ENCODE data around the gene PLEKHA5. TPM values are rescaled to one million over a fixed set of nuclear protein-coding genes. Genes with fewer than 3 reads are reported as not detected.

Gene PLEKHA5
- total RNA-seq, 1 donor from 2014 or later: 68.6 TPM

DNA sequence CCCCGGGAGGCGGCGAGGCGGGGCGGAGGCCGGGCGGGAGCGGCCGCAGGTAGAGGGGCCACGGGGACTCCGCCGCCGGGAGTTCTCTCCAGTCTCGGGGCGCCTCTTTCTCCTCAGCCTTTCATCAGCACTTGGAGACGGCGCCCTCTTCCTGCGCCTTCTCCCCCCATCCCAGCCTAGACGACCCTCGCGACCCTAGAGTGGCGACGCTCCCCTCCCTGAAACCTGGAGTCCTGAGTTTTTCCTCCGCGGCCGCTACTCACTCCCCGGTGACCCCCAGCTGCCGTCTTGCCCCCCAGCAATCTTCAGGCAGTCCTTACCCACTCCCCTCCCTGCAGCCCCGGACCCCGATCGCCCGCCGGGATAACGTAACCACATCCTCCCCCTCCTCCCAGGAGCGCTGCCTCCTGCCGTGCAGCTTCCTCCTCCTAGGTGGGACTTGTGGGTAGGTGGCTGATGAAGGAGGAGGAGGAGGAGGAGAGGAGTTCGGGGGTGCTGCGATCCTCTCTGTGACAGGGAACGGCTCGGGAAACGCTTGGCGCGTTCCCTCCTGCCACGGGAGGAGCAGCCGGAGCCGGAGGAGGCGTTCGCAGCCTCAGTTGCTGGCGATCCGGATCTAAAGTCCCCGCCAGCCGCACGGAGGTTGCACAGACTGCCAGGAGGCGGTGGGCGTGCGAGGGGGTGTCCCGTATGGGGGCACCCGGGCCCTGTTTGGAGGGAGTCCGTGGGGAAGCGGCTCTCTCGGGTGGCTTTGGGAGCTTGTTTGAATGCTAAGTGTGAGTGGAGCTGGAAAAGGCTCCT is 891 bp downstream of the PLEKHA5 start:
- no peaks in the 10 kb centered on the region for H3K27me3 Mint-ChIP-seq
- H3K4me1 Mint-ChIP-seq (ENCODE audit: unreplicated experiment): peaks cover 8% of the 10 kb centered on the region
- H3K36me3 Mint-ChIP-seq: peaks cover 34% of the 10 kb centered on the region
- peak overlapping the region; percentile 96 for H3K4me3 Mint-ChIP-seq
- TF ChIP-seq CTCF (conservative IDR thresholded peaks at IDR 0.05): no peak
- H3K9me3 Mint-ChIP-seq: peaks cover 7% of the 10 kb centered on the region
- peak; percentile 70 for DNase-seq (ENCODE audit: extremely low spot score, unreplicated experiment)
- peak overlapping the region; percentile 96 for H3K27ac Mint-ChIP-seq

- Mint-ChIP-seq H3K9me3 (peaks cover 5% of the 10 kb centered on the region), H3K36me3 (peaks cover 36% of the 10 kb centered on the region), H3K27me3 (no peaks in the 10 kb centered on the region), H3K4me3 (peak overlapping the region; percentile 96), H3K4me1 (ENCODE audit: unreplicated experiment) (peaks cover 8% of the 10 kb centered on the region), H3K27ac (peak overlapping the region; percentile 96)
- TF ChIP-seq CTCF (conservative IDR thresholded peaks at IDR 0.05): no peak
- DNase-seq (ENCODE audit: extremely low spot score, unreplicated experiment): no peak
Observed at GRCh38 chr12:19131025-19131444, 1.5 kb downstream of the PLEKHA5 start.

DNA sequence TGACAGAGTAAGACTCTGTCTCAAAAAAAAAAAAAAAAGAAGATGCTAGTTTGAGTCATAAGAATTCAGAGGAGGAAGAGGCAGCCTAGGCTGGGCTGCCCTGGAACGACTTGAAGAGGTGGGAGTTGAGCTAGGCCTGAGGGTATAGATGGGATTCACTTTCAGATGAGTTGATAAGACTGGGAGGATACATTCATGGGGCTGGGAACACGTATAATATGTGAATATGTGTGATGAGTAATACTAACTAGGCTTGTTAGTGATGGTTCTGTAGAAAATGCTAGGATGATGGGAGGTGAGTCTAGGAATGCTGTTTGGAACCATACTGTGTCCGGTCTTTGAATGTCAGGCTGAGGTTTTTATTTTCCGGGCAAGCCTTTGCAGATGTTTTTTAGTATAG is 9.0 kb downstream of the PLEKHA5 start:
- Mint-ChIP-seq H3K4me1 (ENCODE audit: unreplicated experiment) (peaks cover 13% of the 10 kb centered on the region), H3K4me3 (peak overlapping the region; percentile 2), H3K27me3 (no peaks in the 10 kb centered on the region), H3K36me3 (peaks cover 59% of the 10 kb centered on the region), H3K27ac (peak overlapping the region; percentile 5), H3K9me3 (no peaks in the 10 kb centered on the region)
- TF ChIP-seq CTCF (conservative IDR thresholded peaks at IDR 0.05): no peak
- no peak for DNase-seq (ENCODE audit: extremely low spot score, unreplicated experiment)

DNA sequence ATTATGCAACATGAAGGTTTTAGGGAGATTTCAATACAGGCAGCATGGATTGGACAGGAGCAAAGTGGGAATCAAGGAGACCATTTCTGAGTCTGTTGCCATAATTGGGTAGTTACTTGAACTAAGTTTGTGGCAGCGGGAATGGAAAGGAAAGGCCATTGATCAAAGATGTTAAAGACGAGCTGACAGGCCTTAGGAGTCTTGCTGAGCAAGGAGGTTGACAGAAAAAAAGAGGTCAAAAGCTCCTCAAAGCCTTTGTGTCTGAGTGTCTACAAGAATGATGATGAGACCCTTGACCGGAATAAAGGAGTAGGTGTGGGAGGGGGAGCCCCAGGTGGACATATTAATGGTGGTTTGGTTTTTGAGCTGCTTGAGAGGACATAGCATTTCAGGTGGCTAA is 9.4 kb downstream of the PLEKHA5 start:
- H3K9me3 Mint-ChIP-seq: no peaks in the 10 kb centered on the region
- DNase-seq (ENCODE audit: extremely low spot score, unreplicated experiment): no peak
- H3K27ac Mint-ChIP-seq: peak overlapping the region; percentile 5
- no peaks in the 10 kb centered on the region for H3K27me3 Mint-ChIP-seq
- no peak for TF ChIP-seq CTCF (conservative IDR thresholded peaks at IDR 0.05)
- peak overlapping the region; percentile 2 for H3K4me3 Mint-ChIP-seq
- H3K4me1 Mint-ChIP-seq (ENCODE audit: unreplicated experiment): peaks cover 10% of the 10 kb centered on the region
- H3K36me3 Mint-ChIP-seq: peaks cover 59% of the 10 kb centered on the region

DNA sequence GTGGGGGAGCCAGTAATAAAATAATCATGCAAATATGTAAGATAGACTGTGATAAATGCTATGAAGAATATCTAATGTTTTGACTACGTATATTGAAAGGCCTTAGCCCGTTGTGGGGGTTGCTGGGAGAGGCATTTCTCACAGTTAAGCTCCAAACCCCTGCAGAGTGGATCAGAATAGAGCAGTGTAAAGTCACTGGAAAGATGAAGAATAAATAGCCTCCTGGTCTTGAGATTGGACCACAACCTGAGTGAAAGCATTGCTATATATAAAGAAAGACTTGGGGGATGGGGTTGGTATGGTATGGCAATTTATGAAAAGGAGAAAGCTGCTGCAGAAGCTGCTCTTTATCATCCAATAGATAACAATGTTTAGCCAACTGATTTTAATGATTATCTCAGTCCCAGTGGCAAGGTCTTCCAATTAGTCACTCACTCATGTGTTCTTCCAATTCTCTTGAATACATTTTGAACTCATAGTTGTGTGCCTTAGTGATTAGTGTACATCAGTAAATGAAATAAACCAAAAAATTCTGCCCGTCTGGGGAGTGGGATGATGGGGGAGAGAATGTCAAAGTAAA is 10.2 kb downstream of the PLEKHA5 start:
- H3K27me3 Mint-ChIP-seq: no peaks in the 10 kb centered on the region

More for the DNA sequence above, 10.2 kb downstream of the PLEKHA5 start:
- DNase-seq (ENCODE audit: extremely low spot score, unreplicated experiment): no peak
- Mint-ChIP-seq H3K4me1 (ENCODE audit: unreplicated experiment) (peaks cover 10% of the 10 kb centered on the region), H3K36me3 (peaks cover 61% of the 10 kb centered on the region), H3K27ac (no peak overlapping the region), H3K4me3 (no peak overlapping the region), H3K9me3 (no peaks in the 10 kb centered on the region)
- no peak for TF ChIP-seq CTCF (conservative IDR thresholded peaks at IDR 0.05)

Measured in type B pancreatic cell (in vitro differentiated cells).